Kidney (tissue), 14 donors: ENCODE measurements around the gene IGLL5. TPM values are rescaled to one million over a fixed set of nuclear protein-coding genes. Genes with fewer than 3 reads are reported as not detected.

ENCODE experiments used
- DNase-seq, 5 donors: peaks; one replicate each; pipeline ENCODE4 v3.0.0-alpha.2; 2013 to 2020
- FAIRE-seq: peaks from 2 replicates; lab custom pipeline; 2012; peaks lifted over from hg19 to GRCh38; lab: Jason Lieb, UNC
- H3K27ac ChIP-seq, 2 donors: one replicate each; pipeline ENCODE4 v1.7.0; 2013; ENCODE audit warnings: low read depth in 2 of 2, low read length in 2 of 2, inconsistent platforms in 1 of 2
- H3K27me3 ChIP-seq: one replicate; pipeline ENCODE4 v1.7.1; 2013; ENCODE audit warnings: low read length, inconsistent platforms; ENCODE audit not compliant: control insufficient read depth, insufficient read depth
- H3K36me3 ChIP-seq, 3 donors: one replicate each; pipeline versions ENCODE4 v1.7.0 to v1.7.1; 2013; ENCODE audit warnings: low read length in 3 of 3, control low read depth in 1 of 3, inconsistent platforms in 1 of 3; ENCODE audit not compliant: insufficient read depth in 3 of 3, control insufficient read depth in 2 of 3
- H3K4me1 ChIP-seq, 3 donors: one replicate each; pipeline versions ENCODE4 v1.7.0 to v1.7.1; 2013; ENCODE audit warnings: low read length in 3 of 3, inconsistent platforms in 1 of 3, low read depth in 1 of 3; ENCODE audit not compliant: control insufficient read depth in 2 of 3, insufficient read depth in 2 of 3
- H3K4me3 ChIP-seq, 3 donors: one replicate each; pipeline versions ENCODE4 v1.7.0 to v1.8.1; 2013; ENCODE audit warnings: low read length in 3 of 3, control low read depth in 1 of 3, inconsistent platforms in 1 of 3
- H3K9ac ChIP-seq, 3 donors: one replicate each; pipeline versions ENCODE4 v1.7.0 to v1.7.1; 2013; ENCODE audit warnings: low read length in 3 of 3, control low read depth in 1 of 3, inconsistent platforms in 1 of 3
- H3K9me3 ChIP-seq, 3 donors: one replicate each; pipeline versions ENCODE4 v1.7.0 to v1.7.1; 2013; ENCODE audit warnings: low read length in 3 of 3, control low read depth in 1 of 3, inconsistent platforms in 1 of 3; ENCODE audit not compliant: control insufficient read depth in 2 of 3, insufficient read depth in 1 of 3
- intact Hi-C: fragments of 100-400 bp; cut with DNase I; formaldehyde crosslinking; loops from one replicate; pipeline ENCODE4 v1.11.1; 2022
- polyA plus RNA-seq: library from polyadenylated mRNA; stranded (reverse); fragments of 350-450 nt; fragmentation: Illumina TruSeq; extraction: RNeasy Lipid Tissue Mini Kit (QIAGEN cat#74804); gene quantifications from one replicate; pipeline ENCODE4 v1.2.3, GENCODE V29; 2014; ENCODE audit warnings: low read depth, low replicate concordance; ENCODE audit not compliant: insufficient read depth
- total RNA-seq: library from RNA; stranded (reverse); fragmentation: NEBNext Ultra II Directional; extraction: Animal tissue kit (Norgen Biotek cat#: 25700); gene quantifications from one replicate; pipeline ENCODE4 v1.2.1, GENCODE V29; 2021
- TF ChIP-seq, protein P1 (sequence below): IDR thresholded peaks from 3 replicates; pipeline ENCODE4 v1.5.1; 2012; ENCODE audit warnings: mild to moderate bottlenecking, moderate library complexity, borderline replicate concordance; ENCODE audit not compliant: insufficient read depth; ENCODE audit errors: extremely low read depth
- donor health status: control.
- donor health status: control.
- donor health status: control.
- donor health status: control.
- donor health status: control.
- donor health status: DM: yes; HTN: yes; CAD: no.
- donor health status: Normal renal cell carcinoma (clear cell type).

The IGLL5 gene
- total and polyA plus RNA-seq, 2 donors from 2014 or later = 1.9 to 103 TPM

DNA sequence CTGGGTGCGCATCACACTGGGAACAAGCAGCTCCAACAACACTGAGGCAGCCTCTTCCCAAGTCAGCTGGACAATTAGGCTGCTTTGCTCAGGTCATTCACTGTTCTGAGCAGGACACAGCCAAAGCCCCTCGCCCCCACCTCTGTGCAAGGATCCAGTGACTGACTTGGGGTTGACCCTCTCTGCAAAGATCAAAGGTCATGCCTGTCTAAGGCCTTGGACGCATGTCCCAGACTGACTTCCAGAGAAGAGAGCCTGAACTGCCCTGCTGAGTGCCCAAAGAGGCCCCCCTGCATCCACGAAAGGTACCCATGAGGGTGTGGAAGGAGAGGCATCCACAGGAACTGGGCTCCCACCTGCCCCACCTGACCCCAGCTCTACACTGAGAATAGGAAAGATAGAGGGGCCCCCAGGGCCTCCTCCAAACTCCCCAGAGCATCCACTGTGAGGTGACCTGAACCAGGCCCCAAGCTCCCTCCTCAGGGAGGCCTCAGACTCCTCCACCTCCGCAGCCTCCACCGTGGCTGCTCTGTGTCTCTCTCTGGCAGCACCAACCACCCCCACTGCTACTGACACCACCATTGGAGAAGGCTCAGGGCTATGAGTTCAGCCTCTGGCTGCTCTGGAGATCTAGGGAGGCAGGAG lies 53.5 kb downstream of the IGLL5 start:
- intact Hi-C loops = no loop called here
- TF ChIP-seq, protein P1, sequence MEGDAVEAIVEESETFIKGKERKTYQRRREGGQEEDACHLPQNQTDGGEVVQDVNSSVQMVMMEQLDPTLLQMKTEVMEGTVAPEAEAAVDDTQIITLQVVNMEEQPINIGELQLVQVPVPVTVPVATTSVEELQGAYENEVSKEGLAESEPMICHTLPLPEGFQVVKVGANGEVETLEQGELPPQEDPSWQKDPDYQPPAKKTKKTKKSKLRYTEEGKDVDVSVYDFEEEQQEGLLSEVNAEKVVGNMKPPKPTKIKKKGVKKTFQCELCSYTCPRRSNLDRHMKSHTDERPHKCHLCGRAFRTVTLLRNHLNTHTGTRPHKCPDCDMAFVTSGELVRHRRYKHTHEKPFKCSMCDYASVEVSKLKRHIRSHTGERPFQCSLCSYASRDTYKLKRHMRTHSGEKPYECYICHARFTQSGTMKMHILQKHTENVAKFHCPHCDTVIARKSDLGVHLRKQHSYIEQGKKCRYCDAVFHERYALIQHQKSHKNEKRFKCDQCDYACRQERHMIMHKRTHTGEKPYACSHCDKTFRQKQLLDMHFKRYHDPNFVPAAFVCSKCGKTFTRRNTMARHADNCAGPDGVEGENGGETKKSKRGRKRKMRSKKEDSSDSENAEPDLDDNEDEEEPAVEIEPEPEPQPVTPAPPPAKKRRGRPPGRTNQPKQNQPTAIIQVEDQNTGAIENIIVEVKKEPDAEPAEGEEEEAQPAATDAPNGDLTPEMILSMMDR = no peak

DNA sequence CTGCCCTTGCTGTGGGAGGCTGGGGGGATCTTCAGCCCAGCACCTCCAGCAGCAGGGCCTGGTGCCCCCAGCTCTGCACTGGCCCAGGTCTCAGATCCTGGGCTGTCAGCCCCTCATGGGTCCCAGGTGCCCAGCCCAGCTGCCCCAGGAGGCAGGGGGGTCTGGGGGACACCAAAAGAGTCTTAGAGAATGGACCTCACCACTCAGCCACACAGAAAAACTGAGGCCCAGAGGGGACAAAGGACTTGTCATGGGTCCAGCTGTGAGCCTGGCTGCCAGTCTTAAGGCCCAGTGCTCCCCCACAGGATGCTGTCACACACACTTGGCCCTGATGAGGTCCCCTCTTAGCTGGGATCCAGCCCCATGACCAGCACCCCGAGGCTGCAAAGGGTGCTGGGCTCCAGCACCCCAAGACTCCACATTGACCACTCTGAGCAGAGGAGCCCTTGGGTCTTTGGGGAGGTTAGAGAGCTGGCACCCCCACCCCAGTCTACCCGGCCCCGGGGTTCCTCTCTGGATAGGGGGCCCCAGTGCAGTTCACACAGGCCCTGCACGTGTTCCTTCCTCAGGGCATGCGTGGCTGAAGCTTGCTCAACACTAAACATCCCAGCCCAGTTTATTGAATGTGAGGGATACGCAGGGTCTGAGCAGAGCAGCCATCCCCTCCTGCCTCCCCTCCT lies 54.4 kb downstream of the IGLL5 start:
- FAIRE-seq (no peak), DNase-seq (peak in 2 of 5 donors; percentile 6 to 28)
- Histone ChIP-seq H3K27me3 (no peaks in the 10 kb centered on the region), H3K4me1 (peaks cover 0 to 2% (median 0%) of the 10 kb centered on the region in 3 donors), H3K36me3 (no peaks in the 10 kb centered on the region), H3K9me3 (no peaks in the 10 kb centered on the region), H3K4me3 (no peak overlapping the region), H3K27ac (no peak overlapping the region), H3K9ac (no peak overlapping the region)
- intact Hi-C loops = no loop called here
- TF ChIP-seq, protein P1 = no peak

More for the DNA sequence above, 53.5 kb downstream of the IGLL5 start:
- no peak overlapping the region for H3K4me3 ChIP-seq
- H3K9me3 ChIP-seq = no peaks in the 10 kb centered on the region
- DNase-seq (peak in 1 of 5 donors; percentile 26), FAIRE-seq (no peak)
- H3K36me3 ChIP-seq = no peaks in the 10 kb centered on the region
- H3K4me1 ChIP-seq = peaks cover 0 to 2% (median 0%) of the 10 kb centered on the region in 3 donors
- H3K27me3 ChIP-seq = no peaks in the 10 kb centered on the region
- H3K27ac ChIP-seq = no peak overlapping the region
- H3K9ac ChIP-seq = no peak overlapping the region

GRCh38 chr22:22942511-22943329 lies 55.1 kb downstream of the IGLL5 start:
- Histone ChIP-seq H3K27me3 (no peaks in the 10 kb centered on the region), H3K27ac (no peak overlapping the region), H3K9me3 (no peaks in the 10 kb centered on the region), H3K36me3 (no peaks in the 10 kb centered on the region), H3K9ac (no peak overlapping the region), H3K4me3 (no peak overlapping the region), H3K4me1 (peaks cover 0 to 2% (median 0%) of the 10 kb centered on the region in 3 donors)
- FAIRE-seq = no peak
- intact Hi-C loops = no loop called here
- peak in 4 of 5 donors; percentile 66 to 77 (median 74) for DNase-seq
- TF ChIP-seq, protein P1 = peak; percentile 65
